C4-2B (cell line): ENCODE measurements around the gene CHI3L1.

Source experiments
- H3K27ac ChIP-seq: fragments of 450-650 bp; 2 replicates; pipeline ENCODE4 v1.5.1; 2017
- ZFX ChIP-seq: fragments of 450-650 bp; IDR thresholded peaks from 2 replicates; pipeline ENCODE4 v1.6.1; 2017
- TF ChIP-seq, protein P1 (sequence below): fragments of 450-650 bp; conservative IDR thresholded peaks from 2 replicates; pipeline ENCODE4 v1.5.1; 2017; ENCODE audit warnings: mild to moderate bottlenecking

The CHI3L1 gene

GRCh38 chr1:203147376-203147775 is 39.1 kb downstream of the CHI3L1 start:
- no peak for TF ChIP-seq ZFX
- H3K27ac ChIP-seq: no peak overlapping the region

GRCh38 chr1:203146537-203146936 is 40.0 kb downstream of the CHI3L1 start:
- TF ChIP-seq, protein P1, sequence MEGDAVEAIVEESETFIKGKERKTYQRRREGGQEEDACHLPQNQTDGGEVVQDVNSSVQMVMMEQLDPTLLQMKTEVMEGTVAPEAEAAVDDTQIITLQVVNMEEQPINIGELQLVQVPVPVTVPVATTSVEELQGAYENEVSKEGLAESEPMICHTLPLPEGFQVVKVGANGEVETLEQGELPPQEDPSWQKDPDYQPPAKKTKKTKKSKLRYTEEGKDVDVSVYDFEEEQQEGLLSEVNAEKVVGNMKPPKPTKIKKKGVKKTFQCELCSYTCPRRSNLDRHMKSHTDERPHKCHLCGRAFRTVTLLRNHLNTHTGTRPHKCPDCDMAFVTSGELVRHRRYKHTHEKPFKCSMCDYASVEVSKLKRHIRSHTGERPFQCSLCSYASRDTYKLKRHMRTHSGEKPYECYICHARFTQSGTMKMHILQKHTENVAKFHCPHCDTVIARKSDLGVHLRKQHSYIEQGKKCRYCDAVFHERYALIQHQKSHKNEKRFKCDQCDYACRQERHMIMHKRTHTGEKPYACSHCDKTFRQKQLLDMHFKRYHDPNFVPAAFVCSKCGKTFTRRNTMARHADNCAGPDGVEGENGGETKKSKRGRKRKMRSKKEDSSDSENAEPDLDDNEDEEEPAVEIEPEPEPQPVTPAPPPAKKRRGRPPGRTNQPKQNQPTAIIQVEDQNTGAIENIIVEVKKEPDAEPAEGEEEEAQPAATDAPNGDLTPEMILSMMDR: no peak
- no peak for TF ChIP-seq ZFX

DNA sequence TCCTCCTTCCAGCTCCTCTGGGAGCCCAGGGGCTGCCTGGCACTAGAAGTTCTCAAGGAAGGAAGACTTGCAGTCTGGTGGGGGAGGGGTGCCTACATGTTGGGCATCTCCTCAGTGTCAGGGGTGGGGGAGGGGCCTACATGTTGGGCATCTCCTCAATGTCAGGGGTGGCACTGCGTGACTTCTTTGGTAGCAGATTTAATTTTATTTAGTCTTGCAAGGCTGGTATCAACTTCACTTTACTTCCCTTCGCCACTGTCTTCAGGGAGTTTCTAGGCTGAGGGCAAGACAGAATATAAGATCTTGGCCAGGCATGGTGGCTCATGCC is 40.5 kb downstream of the CHI3L1 start:
- no peak for TF ChIP-seq ZFX
- TF ChIP-seq, protein P1: no peak
- H3K27ac ChIP-seq: no peak overlapping the region

More at GRCh38 chr1:203146537-203146936, 40.0 kb downstream of the CHI3L1 start:
- H3K27ac ChIP-seq: no peak overlapping the region

- no peak for TF ChIP-seq ZFX
- TF ChIP-seq, protein P1: no peak
- no peak overlapping the region for H3K27ac ChIP-seq
These were observed 41.0 kb downstream of the CHI3L1 start for GRCh38 chr1:203145321-203146041.

DNA sequence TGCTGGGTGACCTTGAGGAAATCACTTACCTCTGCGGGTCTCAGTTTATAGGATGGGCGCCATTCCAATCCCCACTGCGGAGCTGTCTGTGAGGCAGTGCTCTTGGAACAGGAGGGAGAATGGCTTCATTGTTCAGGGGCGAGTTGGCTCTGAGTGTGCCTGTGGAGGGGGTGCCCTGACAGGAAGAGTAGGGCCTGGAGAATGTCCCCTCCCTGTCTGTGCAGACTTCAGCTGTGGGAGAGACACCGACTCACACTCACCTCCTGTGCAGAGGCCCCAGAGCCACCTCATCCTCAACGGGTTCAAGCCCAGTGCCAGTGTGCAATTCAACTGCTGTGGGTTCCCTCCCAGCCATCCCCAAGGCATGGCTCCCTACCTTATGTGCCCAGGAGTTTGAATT is 41.8 kb downstream of the CHI3L1 start:
- TF ChIP-seq ZFX: no peak
- TF ChIP-seq, protein P1: no peak

GRCh38 chr1:203143641-203144040 is 42.9 kb downstream of the CHI3L1 start:
- TF ChIP-seq ZFX: no peak
- TF ChIP-seq, protein P1: no peak
- H3K27ac ChIP-seq: no peak overlapping the region

More for the DNA sequence above, 41.8 kb downstream of the CHI3L1 start:
- no peak overlapping the region for H3K27ac ChIP-seq

DNA sequence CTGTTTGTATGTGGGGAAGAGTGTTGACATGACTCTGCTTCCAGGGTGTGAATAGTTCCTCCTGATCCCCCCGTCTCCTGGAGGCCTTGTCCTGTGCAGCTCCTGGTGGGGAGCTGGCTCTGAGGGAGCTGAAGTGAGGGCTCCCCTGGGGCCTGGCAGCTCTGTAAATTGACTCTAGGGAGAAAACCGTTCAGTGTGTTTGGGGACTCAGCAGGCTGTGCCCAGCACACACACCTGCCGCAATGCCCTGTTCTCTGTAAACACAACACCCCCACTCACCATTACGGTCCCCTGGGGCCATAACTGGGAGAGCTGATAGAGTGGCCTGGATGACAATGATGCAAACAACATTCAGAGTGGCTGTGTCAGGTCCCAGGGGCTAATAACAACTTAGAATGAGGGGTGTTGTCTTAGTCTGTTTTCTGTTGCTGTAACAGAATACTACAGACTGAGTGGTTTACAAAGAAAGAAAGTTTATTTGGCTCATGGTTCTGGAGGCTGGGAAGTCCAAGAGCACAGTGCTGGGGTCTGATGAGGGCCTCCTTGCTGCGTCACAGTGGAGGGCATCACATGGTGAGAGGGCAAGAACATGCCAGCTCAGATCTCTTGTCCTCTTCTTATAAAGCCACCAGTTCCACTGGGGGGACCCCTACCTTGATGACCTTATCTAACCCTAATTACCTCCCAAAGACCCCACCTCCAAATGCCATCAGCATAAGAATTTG is 43.7 kb downstream of the CHI3L1 start:
- no peak for TF ChIP-seq ZFX
- TF ChIP-seq, protein P1: no peak
- no peak overlapping the region for H3K27ac ChIP-seq

DNA sequence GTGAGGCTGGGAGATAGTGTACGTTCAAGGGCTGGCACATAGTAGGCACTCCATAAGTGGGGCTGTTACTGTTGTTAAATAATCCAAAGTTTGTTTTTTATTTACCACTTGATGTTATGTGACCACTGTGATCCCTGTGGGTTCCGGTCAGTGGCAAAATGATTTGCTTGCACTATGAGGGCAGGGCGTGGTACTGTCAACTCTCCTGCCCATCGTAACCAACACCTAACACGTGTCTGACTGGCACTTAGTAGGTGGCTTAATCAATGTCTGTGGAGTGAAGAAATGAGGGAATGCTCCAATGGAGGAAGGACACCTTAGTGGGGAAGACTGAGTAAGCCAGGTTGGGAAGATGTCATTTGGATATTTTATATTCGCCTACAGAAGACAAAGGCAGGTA is 44.4 kb downstream of the CHI3L1 start:
- TF ChIP-seq, protein P1: no peak
- TF ChIP-seq ZFX: no peak
- no peak overlapping the region for H3K27ac ChIP-seq
